ENCODE measurements around the gene CC2D1A.

- no peak for TF ChIP-seq EZH2 (IDR thresholded peaks at IDR 0.05; ENCODE audit: low read length, unreplicated experiment)
- no peak for TF ChIP-seq CTCF (conservative IDR thresholded peaks at IDR 0.05; ENCODE audit: low read depth, low read length)
These were observed 20.0 kb downstream of the CC2D1A start for GRCh38 chr19:13926010-13926409.
